Stimulated activated CD8-positive, alpha-beta memory T cell treated with anti-CD3 and anti-CD28 coated beads, Interleukin-2, amount 100 ng/mL, for 1 hour (primary cell): Measurements from ENCODE around the gene GRM3.

Source experiments
- DNase-seq, 2 donors: peaks; one replicate each; pipeline ENCODE4 v3.0.0-alpha.2; 2020; ENCODE audit warnings: low read depth in 2 of 2

GRM3 gene

DNA sequence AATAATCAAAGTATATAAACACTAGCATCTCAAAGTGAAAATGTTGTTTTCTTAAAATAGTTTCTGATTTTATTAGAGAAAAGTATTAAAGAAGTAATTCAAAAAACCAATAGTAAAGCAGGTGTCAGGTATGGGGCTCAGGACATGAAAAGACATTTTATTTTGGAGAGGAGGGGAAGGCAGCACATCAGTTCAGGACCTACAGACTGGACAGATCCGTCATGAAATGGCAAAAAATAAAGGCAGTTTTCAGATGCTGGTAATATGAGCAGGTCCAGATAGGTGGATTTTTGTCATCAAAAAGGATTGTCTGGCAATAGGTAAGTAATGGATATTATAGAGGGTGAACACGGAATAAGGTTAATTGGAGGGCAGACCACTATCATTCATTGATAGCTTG, 49.0 kb downstream of the GRM3 start:
- DNase-seq = no peak

DNA sequence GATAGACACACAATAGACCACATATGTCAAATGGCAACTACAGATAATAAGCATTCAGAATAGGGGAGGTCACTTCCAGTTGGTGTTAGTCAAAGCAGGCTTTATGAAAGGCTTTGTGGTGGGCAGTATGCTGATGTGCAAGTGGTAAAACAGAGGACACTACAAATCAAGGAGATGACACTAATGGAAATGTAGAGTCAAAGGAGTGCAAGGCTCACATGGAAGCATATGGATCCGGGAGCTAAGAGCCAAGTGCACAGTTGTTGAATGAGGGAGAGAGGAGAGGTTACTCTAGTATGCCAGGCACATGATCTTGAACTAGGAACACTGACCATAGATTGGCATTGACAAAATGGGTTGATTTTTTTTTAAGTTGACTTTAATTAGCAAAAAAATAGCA, 62.7 kb downstream of the GRM3 start:
- no peak for DNase-seq

DNA sequence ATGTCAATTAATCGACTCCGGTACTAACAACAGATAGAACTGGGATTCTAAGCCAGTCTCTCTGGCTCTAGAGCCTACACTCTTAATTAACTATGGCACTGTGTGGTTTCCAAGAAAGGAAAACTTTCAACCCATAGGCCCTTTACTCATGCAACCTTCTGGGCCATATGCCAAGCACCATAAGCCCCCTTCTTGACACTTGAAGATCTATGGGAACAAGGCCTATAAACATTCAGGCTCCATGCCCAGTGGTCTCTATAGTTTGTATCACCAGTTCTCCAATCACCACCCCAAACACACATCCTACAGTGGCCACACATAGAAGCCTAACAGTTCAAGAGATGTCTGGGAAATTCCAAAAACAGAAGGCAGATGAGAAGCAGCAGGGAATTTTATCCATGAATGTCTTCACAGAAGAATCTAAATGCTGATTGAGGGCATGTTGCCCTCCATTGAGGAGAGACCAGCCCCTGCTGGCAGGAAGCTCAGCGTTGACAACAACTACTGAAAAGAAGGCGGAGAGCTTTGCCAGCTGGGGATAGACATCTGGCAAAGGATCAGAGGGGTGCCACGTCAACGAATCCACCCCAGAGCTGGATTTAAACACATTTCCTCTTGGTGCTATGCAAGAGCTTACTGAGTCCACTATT, 64.4 kb downstream of the GRM3 start:
- no peak for DNase-seq

GRCh38 chr7:86720306-86720705, 76.6 kb downstream of the GRM3 start:
- no peak for DNase-seq

DNA sequence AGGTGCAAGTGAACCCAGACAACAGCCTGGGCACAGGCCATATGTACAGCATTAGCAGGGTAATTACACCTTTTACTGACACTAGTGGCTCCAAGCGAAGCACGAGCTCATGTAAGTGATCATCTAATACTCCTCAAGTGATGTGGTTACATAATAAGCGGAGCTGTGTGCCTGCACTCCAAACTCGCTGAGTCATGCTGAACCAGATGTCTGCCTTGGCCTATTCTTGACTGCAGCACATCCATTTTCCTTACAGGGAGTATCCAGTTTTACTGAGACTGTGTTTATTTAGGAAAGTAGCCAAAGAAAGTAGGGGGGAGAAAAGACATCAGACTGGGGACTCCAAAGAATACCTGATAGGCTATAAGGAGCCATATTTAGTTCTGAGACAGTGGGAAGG, 90.1 kb downstream of the GRM3 start:
- no peak for DNase-seq

DNA sequence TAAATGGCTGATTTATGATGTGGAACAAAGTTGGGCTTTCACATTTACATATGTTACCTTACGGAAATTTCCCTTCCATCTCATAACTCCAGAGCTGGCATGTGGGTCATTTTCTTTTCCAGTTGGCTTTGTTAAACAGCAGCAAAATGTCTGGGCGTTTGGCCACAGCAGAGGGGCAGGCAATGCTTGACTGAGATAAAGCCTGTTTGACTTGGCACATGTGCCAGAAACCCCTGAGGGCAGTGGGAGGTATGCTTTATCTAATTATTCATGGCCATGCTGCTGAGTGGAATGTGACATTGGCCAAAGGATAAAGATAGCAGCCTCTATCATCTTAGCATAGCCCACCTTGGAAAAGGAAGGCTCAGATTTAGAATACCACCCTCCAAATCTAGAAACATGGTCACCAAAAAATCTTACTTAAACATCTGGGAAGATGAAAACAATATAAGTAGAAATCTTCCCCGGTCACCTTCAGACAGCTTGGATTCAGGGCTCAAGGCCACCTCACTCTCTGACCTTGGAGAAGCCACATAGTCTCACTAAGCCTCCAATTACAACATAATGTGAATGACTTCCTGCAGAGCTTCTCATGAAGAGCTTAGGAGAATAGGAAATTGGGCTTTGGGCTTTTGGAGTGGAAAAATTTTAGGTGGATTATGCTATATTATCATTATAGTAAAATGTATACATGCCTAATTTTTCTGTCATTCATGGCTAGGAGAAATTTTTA, 101.5 kb downstream of the GRM3 start:
- no peak for DNase-seq

- no peak for DNase-seq
These were observed 104.0 kb downstream of the GRM3 start for GRCh38 chr7:86747698-86748097.

DNA sequence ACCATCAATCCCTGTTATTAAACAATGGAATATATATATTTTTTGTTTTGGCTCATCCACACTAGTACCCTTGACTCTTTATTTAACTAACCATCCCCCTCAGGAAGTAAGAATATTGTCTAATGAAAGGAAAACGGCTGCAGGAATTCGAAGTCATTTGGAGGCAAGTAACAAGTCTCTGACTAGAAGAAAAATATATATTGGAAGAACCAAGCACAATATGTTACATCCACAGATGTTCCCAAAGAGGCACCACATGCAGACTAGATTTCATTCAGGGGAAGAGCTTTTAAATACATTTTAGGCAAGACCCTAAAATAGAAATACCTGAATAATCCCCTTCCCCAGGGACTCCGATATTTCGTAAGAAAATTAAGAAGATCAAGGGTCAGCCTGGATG, 104.5 kb downstream of the GRM3 start:
- DNase-seq = no peak

- DNase-seq = no peak
These were observed 105.4 kb downstream of the GRM3 start for GRCh38 chr7:86748843-86749719.

GRCh38 chr7:86749741-86750665, 106.3 kb downstream of the GRM3 start:
- DNase-seq = no peak

- DNase-seq = no peak
These were observed 116.5 kb downstream of the GRM3 start for GRCh38 chr7:86760236-86760635.

- DNase-seq = no peak
These were observed 118.4 kb downstream of the GRM3 start for GRCh38 chr7:86762129-86762528.

GRCh38 chr7:86765931-86766330, 122.2 kb downstream of the GRM3 start:
- no peak for DNase-seq

DNA sequence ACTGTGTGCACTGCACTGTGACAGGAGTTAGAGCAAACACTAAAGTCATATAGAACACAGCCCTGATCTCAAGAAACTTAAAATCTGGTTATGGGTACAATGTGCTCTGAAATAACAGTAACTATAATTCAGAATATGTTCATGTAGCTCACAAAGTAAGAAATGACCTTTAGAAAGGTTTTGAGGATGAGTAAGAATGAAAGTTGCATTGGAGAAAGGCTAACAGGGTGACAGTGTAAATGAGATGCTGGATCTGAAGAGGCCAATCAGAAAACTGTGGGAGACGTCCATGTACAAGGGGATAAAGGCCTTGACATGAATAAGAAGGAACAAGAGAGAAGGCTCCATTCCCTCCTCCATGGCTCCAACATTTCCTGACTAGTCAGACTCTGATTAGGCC, 124.7 kb downstream of the GRM3 start:
- DNase-seq = no peak

- DNase-seq = no peak
These were observed 125.5 kb downstream of the GRM3 start for GRCh38 chr7:86768967-86769760.

DNA sequence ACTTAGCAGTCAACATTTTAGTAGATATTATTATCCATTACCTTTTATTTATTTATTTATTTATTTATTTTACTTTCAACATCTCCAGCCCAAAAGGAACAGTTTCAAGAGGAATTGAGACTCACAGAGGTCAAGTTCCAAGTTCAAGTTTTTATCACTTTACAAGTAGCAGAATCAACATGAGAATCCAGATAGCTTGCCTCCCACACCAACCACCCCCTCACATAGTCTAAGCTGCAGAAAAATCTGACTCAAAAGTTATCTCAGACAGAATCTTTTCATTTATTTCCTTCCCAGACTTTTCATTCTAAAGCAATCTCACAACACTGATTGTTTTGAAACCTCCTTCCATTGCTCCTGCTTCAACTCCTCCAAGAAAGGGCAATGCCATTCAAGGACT, 129.6 kb downstream of the GRM3 start:
- DNase-seq = no peak

- DNase-seq = no peak
These were observed 131.5 kb downstream of the GRM3 start for GRCh38 chr7:86775203-86775602.

GRCh38 chr7:86776136-86776535, 132.4 kb downstream of the GRM3 start:
- DNase-seq = no peak

GRCh38 chr7:86778271-86778670, 134.6 kb downstream of the GRM3 start:
- DNase-seq = no peak

GRCh38 chr7:86784765-86785164, 141.1 kb downstream of the GRM3 start:
- no peak for DNase-seq

GRCh38 chr7:86785641-86786040, 141.9 kb downstream of the GRM3 start:
- no peak for DNase-seq
